Caco-2 (cell line): ENCODE measurements around the gene ACTR10. TPM values are rescaled to one million over a fixed set of nuclear protein-coding genes. Genes with fewer than 3 reads are reported as not detected.
A peak's percentile ranks its signal among the peaks of the same experiment; 100 is the strongest.

ENCODE experiments used
- BruUV-seq: library from RNA; stranded (reverse); fragments of 400-500 nt; replicated peaks from 2 replicates; lab custom pipeline; 2021; lab: Mats Ljungman, UMichigan
- CTCF ChIA-PET: fragments of 300-600 bp; sonication (Branson Sonifier 250); formaldehyde crosslinking; loops from one replicate; lab custom pipeline; 2022; ENCODE audit warnings: antibody characterized with exemption; lab: Charles Lee
- POLR2A ChIA-PET: fragments of 300-600 bp; sonication (Branson Sonifier 250); formaldehyde crosslinking; loops from one replicate; lab custom pipeline; 2022; ENCODE audit warnings: antibody characterized with exemption; lab: Charles Lee
- DNase-seq, 2 experiments: peaks; one replicate each; pipeline versions ENCODE4 v3.0.0 to v3.0.0-alpha.2; 2020 to 2022
- H3K27me3 ChIP-seq: replicated peaks from 2 replicates; pipeline ENCODE4 v1.6.0; 2011; ENCODE audit warnings: low read length; ENCODE audit not compliant: control insufficient read depth, insufficient read depth
- H3K36me3 ChIP-seq: 2 replicates; pipeline ENCODE4 v1.5.1; 2011; ENCODE audit warnings: low read length; ENCODE audit not compliant: control insufficient read depth, insufficient read depth
- H3K4me1 ChIP-seq: fragments of 250-450 bp; sonication (Bioruptor Pico); 2 replicates; pipeline ENCODE4 v1.5.1; 2020; ENCODE audit warnings: mild to moderate bottlenecking
- H3K4me3 ChIP-seq: 2 replicates; pipeline ENCODE4 v1.5.1; 2011; ENCODE audit warnings: low read depth, mild to moderate bottlenecking, control low read depth, low read length
- H3K9me3 ChIP-seq: fragments of 250-450 bp; sonication (Bioruptor Pico); 2 replicates; pipeline ENCODE4 v1.5.1; 2020; ENCODE audit warnings: mild to moderate bottlenecking, moderate library complexity
- H3K27ac Mint-ChIP-seq: one replicate; pipeline ENCODE4 v1.8.0; 2022; ENCODE audit warnings: mixed read lengths; ENCODE audit not compliant: unreplicated experiment
- H3K27me3 Mint-ChIP-seq: one replicate; pipeline ENCODE4 v1.8.0; 2022; ENCODE audit warnings: mixed read lengths; ENCODE audit not compliant: insufficient read depth, unreplicated experiment
- H3K36me3 Mint-ChIP-seq: one replicate; pipeline ENCODE4 v1.8.0; 2022; ENCODE audit warnings: mild to moderate bottlenecking, mixed read lengths; ENCODE audit not compliant: insufficient read depth, unreplicated experiment
- H3K4me1 Mint-ChIP-seq: one replicate; pipeline ENCODE4 v1.8.0; 2022; ENCODE audit warnings: low read depth, mixed read lengths; ENCODE audit not compliant: unreplicated experiment
- H3K4me3 Mint-ChIP-seq: one replicate; pipeline ENCODE4 v1.8.0; 2022; ENCODE audit warnings: mild to moderate bottlenecking, moderate library complexity, mixed read lengths; ENCODE audit not compliant: unreplicated experiment
- H3K9me3 Mint-ChIP-seq: one replicate; pipeline ENCODE4 v1.8.0; 2022; ENCODE audit warnings: mixed read lengths; ENCODE audit not compliant: unreplicated experiment
- CTCF ChIP-seq, 2 experiments: fragments of 200-600 bp in 1 of 2; IDR thresholded peaks; 1 replicate in 1 of 2; 2 replicates in 1 of 2; pipeline versions ENCODE4 v1.5.1 to v1.8.0; 2011 to 2022; ENCODE audit warnings: antibody characterized with exemption in 1 of 2, control low read depth in 1 of 2, inconsistent platforms in 1 of 2, low read depth in 1 of 2, low read length in 1 of 2, mild to moderate bottlenecking in 1 of 2, moderate library complexity in 1 of 2; ENCODE audit not compliant: insufficient read depth in 1 of 2, severe bottlenecking in 1 of 2, unreplicated experiment in 1 of 2
- intact Hi-C: fragments of 100-400 bp; cut with micrococcal nuclease; formaldehyde crosslinking; loops from one replicate; pipeline ENCODE4 v1.10.0; 2022; ENCODE audit not compliant: unreplicated experiment
- total RNA-seq: library from RNA; stranded (reverse); gene quantifications from 2 replicates; pipeline ENCODE4 v1.2.3, GENCODE V29; 2022

ACTR10 gene
- total RNA-seq, 1 experiment from 2014 or later, result 49.0 TPM

DNA sequence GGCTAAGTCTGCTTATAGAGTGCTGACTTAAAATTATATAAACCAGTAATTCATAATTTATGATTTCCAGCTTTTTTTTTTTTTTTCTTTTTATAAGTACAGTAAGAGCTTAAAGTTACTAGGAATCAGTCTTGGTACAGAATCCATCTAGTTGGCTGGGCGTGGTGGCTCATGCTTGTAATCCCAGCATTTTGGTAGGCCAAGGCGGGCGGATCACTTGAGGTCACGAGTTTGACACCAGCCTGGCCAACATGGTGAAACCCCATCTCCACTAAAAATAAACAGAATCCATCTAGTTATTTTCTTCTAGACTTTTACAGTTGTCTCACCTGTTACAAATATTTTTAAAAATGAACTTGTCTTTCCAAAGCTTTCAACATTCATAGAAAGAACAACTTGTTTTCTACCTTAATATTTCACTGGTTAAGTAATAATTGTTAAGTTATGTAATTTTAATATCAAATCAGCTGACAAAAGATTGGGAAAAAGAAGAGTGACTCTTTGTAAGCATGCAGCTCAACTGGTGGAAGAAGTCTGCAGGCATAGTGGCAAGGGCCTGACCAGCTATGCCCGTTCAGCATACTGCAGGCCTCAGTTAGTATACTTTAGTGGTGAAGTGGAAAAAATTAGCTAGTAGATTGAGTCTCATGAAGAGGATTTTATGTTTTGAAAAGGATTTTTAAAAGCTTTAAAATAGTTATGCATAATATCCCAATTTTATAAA lies 27.3 kb downstream of the ACTR10 start:
- BruUV-seq, result no TSS peak
- Histone ChIP-seq H3K4me1 (no peaks in the 10 kb centered on the region), H3K4me3 (no peak overlapping the region), H3K9me3 (no peaks in the 10 kb centered on the region), H3K36me3 (no peaks in the 10 kb centered on the region), H3K27me3 (no peaks in the 10 kb centered on the region)
- ChIA-PET CTCF (no interaction called here), POLR2A (no interaction called here)
- intact Hi-C loops, result no loop called here
- no peaks in the 10 kb centered on the region for H3K27me3 Mint-ChIP-seq
- H3K9me3 Mint-ChIP-seq, result no peaks in the 10 kb centered on the region
- H3K4me1 Mint-ChIP-seq, result no peaks in the 10 kb centered on the region
- TF ChIP-seq CTCF (IDR thresholded peaks at IDR 0.05; ENCODE audit: insufficient read depth in 1 of 2, low read depth in 1 of 2, low read length in 1 of 2, severe bottlenecking in 1 of 2, unreplicated experiment in 1 of 2), result no peak
- DNase-seq, result no peak
- no peaks in the 10 kb centered on the region for H3K36me3 Mint-ChIP-seq
- H3K27ac Mint-ChIP-seq, result no peak overlapping the region
- no peak overlapping the region for H3K4me3 Mint-ChIP-seq

DNA sequence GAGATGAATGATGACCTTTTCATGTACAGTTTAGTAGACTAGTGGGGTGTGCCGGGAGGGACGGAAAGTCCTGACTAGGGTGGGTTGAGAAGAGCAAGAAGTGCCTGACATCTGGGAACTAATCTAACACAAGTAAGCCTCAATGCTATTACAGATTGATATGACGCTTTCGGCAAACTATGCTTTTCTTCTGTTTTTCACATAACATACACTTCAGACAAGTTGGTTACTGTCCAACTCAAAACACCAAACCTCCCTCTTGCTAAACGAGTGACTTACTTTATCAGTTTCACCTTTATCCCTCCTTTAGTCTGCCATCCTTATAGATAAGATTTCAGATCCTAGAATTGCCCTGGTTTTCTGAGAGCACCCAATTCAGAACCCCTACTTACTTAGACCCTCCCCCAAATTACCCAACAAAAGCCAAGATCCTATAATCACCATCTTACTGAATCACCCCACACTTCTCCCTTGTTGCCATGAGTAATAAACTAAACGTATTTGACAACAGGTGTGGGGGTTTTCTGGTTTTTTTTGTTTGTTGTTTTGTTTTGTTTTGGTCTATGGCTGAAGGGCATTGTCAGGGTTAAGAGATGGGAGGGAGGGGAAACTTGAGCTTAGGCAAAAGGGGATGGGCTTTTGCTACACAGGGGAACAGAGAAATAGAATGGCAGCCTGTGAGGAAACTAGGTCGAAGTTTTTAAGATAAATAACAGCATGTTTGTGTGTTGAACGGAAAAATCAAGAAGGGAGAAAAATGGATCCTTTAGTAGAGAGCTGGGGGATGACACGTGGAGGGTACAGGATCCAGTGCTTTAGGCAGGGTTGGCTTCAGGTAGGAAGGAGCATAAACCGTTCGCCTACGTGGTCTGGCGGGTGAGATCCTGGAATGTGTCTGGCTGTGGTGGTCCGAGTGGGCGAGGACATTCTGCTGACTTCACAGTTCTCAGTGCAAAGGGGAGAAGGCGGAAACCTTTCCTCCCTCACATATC lies 38.6 kb downstream of the ACTR10 start:
- Mint-ChIP-seq H3K27ac (no peak overlapping the region), H3K4me1 (no peaks in the 10 kb centered on the region), H3K9me3 (no peaks in the 10 kb centered on the region), H3K4me3 (no peak overlapping the region), H3K27me3 (no peaks in the 10 kb centered on the region), H3K36me3 (no peaks in the 10 kb centered on the region)
- DNase-seq, result peak in 1 of 2 experiments; percentile 18
- ChIA-PET POLR2A (interaction anchor here (1.2 kb wide), 1 partner anchor 60 kb away, joined by 5 read pairs; the partner anchor contains the start of gene ARID4A), CTCF (no interaction called here)
- intact Hi-C loops, result no loop called here
- no peaks in the 10 kb centered on the region for H3K27me3 ChIP-seq
- no peaks in the 10 kb centered on the region; the same call in 1 of the 2 replicates for H3K36me3 ChIP-seq
- H3K4me3 ChIP-seq, result peak overlapping the region; percentile 65
- BruUV-seq, result no TSS peak
- H3K9me3 ChIP-seq, result no peaks in the 10 kb centered on the region
- no peak for TF ChIP-seq CTCF (IDR thresholded peaks at IDR 0.05; ENCODE audit: insufficient read depth in 1 of 2, low read depth in 1 of 2, low read length in 1 of 2, severe bottlenecking in 1 of 2, unreplicated experiment in 1 of 2)
- 0 out of 2 replicates have a peak, but pooled peaks cover 6% of the 10 kb centered on the region for H3K4me1 ChIP-seq
